COLO829 (cell line): ENCODE data around the gene EPHB2.

Experiments used
- DNase-seq: peaks from one replicate; pipeline ENCODE4 v3.0.0; 2012; ENCODE audit warnings: low spot score

Gene EPHB2

GRCh38 chr1:22953057-22953739, 242.6 kb downstream of the EPHB2 start:
- no peak for DNase-seq

GRCh38 chr1:22953740-22954141, 243.1 kb downstream of the EPHB2 start:
- DNase-seq = no peak

DNA sequence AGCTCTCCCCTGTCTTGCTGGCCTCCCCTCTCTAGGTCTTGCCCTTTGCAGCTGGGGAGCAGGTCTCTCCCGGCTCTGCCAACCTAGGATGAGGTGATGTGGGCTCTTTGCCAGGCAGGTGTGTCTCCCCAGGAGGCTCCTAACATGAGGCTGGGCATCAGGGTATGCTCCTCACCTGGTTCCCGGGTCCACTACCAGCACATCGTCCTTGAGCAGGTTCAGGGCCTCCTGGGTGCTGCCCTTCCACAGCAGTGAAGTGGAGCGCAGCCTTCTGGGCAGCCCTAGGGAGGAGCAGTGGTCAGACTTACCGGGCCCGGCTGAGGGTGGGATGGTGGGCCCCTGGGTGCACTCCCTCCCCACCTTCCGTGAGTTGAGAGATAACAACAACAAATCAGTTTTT, 244.5 kb downstream of the EPHB2 start:
- no peak for DNase-seq

DNA sequence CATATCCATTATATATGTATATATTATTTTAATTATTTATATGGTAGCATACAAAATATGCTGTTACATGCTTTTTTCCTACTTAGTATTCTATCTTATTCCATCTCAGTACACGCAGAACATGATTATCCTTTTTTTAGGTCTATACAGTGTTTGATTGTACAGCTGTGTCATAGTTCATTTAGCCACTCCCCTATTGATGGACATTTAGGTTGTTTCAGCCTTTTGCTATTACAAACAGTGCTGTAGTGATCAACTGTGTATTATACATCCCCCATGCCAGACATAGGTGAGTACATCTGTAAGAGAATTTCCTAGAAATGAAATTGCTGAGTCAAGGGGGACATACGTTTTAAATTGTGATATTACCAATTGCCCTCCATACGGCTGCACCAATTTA, 246.4 kb downstream of the EPHB2 start:
- no peak for DNase-seq

DNA sequence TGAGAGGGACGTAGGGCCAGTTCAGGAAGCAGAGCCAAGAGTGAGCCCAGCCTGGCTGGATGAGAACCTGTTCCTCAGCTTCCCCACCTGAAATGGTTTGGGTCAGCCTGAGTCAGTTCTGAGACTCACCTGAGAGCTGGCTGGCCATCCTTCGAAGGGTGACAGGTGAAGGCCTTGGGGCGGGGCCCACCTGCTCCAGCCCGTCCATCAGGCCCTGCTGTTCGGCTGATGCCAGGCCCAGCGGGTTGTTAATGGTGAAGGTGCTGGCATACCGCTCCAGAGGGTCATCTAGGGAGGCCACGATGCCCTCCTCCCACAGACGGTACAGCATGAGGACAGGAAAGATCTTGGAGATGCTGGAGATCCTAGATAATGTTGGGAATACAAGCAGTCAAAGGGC, 247.9 kb downstream of the EPHB2 start:
- no peak for DNase-seq

GRCh38 chr1:22959545-22960360, 249.1 kb downstream of the EPHB2 start:
- DNase-seq = no peak

DNA sequence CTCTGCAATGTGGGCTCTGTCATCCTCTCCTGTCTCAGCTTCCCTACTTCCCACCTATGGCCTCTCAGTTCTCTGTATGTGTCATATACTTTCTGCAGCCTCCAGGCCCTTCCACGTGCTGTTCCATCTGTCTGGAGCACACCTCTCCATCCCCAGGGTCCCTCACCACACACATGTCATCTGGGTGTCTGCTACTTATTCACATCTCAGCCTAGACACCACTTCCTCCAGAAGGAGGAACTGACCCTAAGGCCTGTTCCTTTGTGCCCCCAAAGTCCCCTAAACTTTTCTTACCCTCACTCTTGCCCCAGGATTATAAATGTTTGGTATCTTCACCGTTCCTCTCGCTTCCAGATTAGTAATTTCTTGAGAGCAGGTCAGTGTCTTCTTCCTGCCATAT, 251.9 kb downstream of the EPHB2 start:
- no peak for DNase-seq

DNA sequence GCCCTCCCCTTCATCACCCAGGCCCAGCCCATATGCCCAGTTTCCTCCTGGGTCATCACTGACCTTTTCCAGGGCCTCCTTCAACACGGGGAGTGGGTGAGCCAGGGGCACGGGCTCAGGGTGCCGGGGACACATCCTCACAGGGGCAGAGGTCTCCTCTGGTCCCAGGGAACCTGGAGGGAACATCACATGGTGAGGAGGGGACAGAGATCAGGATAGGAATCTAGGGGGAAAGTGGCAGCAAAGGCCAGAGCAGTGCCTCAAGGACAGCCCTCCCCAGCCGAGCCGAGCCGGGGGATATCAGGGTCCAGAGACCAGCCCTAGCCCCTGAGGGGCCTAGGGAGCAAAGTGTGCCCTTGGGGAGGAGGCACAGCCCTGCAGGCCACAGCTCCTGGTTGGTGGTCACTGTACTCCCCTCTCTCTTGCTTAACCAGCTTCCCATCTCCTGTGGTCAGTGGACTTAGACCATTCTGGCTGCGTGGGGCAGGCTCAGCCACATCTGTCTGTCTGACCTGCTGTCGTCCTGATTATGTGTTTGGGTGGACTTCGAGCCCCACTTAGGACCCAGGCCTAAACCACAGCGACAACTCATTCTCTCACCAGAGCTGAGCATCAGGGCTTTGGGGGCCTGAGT, 252.5 kb downstream of the EPHB2 start:
- no peak for DNase-seq

GRCh38 chr1:22966309-22966708, 255.7 kb downstream of the EPHB2 start:
- no peak for DNase-seq

- no peak for DNase-seq
These were observed 257.2 kb downstream of the EPHB2 start for GRCh38 chr1:22967833-22968232.

- peak; percentile 80 for DNase-seq
These were observed 258.7 kb downstream of the EPHB2 start for GRCh38 chr1:22969304-22969709.

DNA sequence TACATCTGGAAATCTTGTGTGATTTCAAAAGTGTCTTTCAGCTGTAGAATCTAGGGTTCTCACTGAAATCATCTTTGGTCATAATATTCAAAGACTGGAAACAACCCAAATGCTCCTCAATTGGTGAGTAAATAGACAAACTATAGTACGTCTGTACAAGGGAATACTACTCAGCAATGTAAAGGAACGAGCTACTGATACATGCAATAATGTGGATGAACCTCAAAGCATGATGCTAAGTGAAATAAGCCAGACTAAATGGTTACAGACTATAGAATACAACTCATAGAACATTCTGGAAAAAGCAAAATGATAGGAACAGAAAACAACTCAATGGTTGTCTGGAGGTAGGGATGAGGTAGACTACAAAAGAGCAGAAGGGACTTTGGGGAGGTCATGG, 259.5 kb downstream of the EPHB2 start:
- DNase-seq = no peak
